HG03025 (cell line): ENCODE results near the gene ZNF230.

Experiments used
- ATAC-seq: cut with Tn5 transposase; IDR thresholded peaks from one replicate; pipeline ENCODE4 v1.9.1; 2021; ENCODE audit warnings: mild to moderate bottlenecking, moderate library complexity; ENCODE audit not compliant: unreplicated experiment, low FRiP score

ZNF230 gene

GRCh38 chr19:44002566-44003460 is at the start of gene ZNF230:
Gene ZNF230, plus strand, starts transcription at chr19:44002957. Its CDS starts 4,122 bp downstream, at chr19:44007079.
- ATAC-seq, result peak; percentile 90

GRCh38 chr19:43956827-43957226 is 45.9 kb upstream of the ZNF230 start:
- no peak for ATAC-seq

GRCh38 chr19:43957891-43958290 is 44.9 kb upstream of the ZNF230 start:
- ATAC-seq, result no peak

GRCh38 chr19:43960411-43960810 is 42.3 kb upstream of the ZNF230 start:
- no peak for ATAC-seq

- ATAC-seq, result no peak
These were observed 36.6 kb upstream of the ZNF230 start for GRCh38 chr19:43966079-43966694.

GRCh38 chr19:43976732-43977131 is 26.0 kb upstream of the ZNF230 start:
- ATAC-seq, result no peak

GRCh38 chr19:43983544-43983911 is 19.2 kb upstream of the ZNF230 start:
- no peak for ATAC-seq

- no peak for ATAC-seq
These were observed 18.7 kb upstream of the ZNF230 start, which contains the start of gene ZNF155 for GRCh38 chr19:43983912-43984686. Gene ZNF155, plus strand, starts transcription at chr19:43984188. Its CDS starts 4,356 bp downstream, at chr19:43988544.

- no peak for ATAC-seq
These were observed 18.1 kb upstream of the ZNF230 start for GRCh38 chr19:43984687-43985000.

GRCh38 chr19:43997631-43998290 is 5.0 kb upstream of the ZNF230 start:
- ATAC-seq, result no peak

GRCh38 chr19:44002212-44002565 is 568 bp upstream of the ZNF230 start:
- ATAC-seq, result no peak

- ATAC-seq, result no peak
These were observed 778 bp downstream of the ZNF230 start for GRCh38 chr19:44003461-44004009.

GRCh38 chr19:44005973-44006372 is 3.2 kb downstream of the ZNF230 start:
- no peak for ATAC-seq

- ATAC-seq, result no peak
These were observed 4.7 kb downstream of the ZNF230 start for GRCh38 chr19:44007473-44007872.

- ATAC-seq, result no peak
These were observed 7.7 kb downstream of the ZNF230 start for GRCh38 chr19:44010468-44010867.

- ATAC-seq, result no peak
These were observed 16.7 kb downstream of the ZNF230 start for GRCh38 chr19:44019498-44019897.

GRCh38 chr19:44021221-44021620 is 18.5 kb downstream of the ZNF230 start:
- no peak for ATAC-seq

- ATAC-seq, result no peak
These were observed 22.1 kb downstream of the ZNF230 start for GRCh38 chr19:44024900-44025216.

- ATAC-seq, result no peak
These were observed 22.6 kb downstream of the ZNF230 start, which contains the start of gene ZNF222 for GRCh38 chr19:44025217-44025936. Gene ZNF222, plus strand, starts transcription at chr19:44025379. Its CDS starts 58 bp downstream, at chr19:44025437.

- ATAC-seq, result no peak
These were observed 23.9 kb downstream of the ZNF230 start for GRCh38 chr19:44026622-44027021.
